ENCODE data around the gene HOXC5. TPM values are rescaled to one million over a fixed set of nuclear protein-coding genes. Genes with fewer than 3 reads are reported as not detected.

The HOXC5 gene
- total RNA-seq, 4 donors from 2014 or later = 0.28 to 0.63 (median 0.50) TPM; not detected in 1

DNA sequence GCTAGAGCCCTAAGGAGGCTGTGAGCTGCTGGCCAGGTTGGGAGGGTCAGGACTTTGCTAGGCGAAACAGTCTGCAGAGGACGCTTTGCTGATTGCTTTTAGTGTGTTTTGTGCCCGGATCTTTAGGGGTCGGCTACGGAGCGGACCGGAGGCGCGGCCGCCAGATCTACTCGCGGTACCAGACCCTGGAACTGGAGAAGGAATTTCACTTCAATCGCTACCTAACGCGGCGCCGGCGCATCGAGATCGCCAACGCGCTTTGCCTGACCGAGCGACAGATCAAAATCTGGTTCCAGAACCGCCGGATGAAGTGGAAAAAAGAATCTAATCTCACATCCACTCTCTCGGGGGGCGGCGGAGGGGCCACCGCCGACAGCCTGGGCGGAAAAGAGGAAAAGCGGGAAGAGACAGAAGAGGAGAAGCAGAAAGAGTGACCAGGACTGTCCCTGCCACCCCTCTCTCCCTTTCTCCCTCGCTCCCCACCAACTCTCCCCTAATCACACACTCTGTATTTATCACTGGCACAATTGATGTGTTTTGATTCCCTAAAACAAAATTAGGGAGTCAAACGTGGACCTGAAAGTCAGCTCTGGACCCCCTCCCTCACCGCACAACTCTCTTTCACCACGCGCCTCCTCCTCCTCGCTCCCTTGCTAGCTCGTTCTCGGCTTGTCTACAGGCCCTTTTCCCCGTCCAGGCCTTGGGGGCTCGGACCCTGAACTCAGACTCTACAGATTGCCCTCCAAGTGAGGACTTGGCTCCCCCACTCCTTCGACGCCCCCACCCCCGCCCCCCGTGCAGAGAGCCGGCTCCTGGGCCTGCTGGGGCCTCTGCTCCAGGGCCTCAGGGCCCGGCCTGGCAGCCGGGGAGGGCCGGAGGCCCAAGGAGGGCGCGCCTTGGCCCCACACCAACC, 3.1 kb upstream of the HOXC5 start:
- DNase-seq (ENCODE audit: low spot score) (no peak), ATAC-seq (ENCODE audit: low FRiP score) (no peak)
- TF ChIP-seq CTCF (IDR thresholded peaks at IDR 0.05) = no peak

GRCh38 chr12:54030442-54030801, 2.4 kb upstream of the HOXC5 start:
- no peak for TF ChIP-seq CTCF (IDR thresholded peaks at IDR 0.05)
- no peak for DNase-seq (ENCODE audit: low spot score)
- no peak for ATAC-seq (ENCODE audit: low FRiP score)

GRCh38 chr12:54030889-54031471, 1.9 kb upstream of the HOXC5 start:
- DNase-seq (ENCODE audit: low spot score) (no peak), ATAC-seq (ENCODE audit: low FRiP score) (peak; percentile 33)
- TF ChIP-seq CTCF (IDR thresholded peaks at IDR 0.05) = no peak

- DNase-seq (ENCODE audit: low spot score) (no peak), ATAC-seq (ENCODE audit: low FRiP score) (no peak)
- no peak for TF ChIP-seq CTCF (IDR thresholded peaks at IDR 0.05)
Observed at GRCh38 chr12:54031480-54031879, 1.4 kb upstream of the HOXC5 start.

- DNase-seq (ENCODE audit: low spot score) (no peak), ATAC-seq (ENCODE audit: low FRiP score) (no peak)
- TF ChIP-seq CTCF (IDR thresholded peaks at IDR 0.05) = no peak
Observed at GRCh38 chr12:54032086-54032619, 697 bp upstream of the HOXC5 start.

- no peak for DNase-seq (ENCODE audit: low spot score)
- TF ChIP-seq CTCF (IDR thresholded peaks at IDR 0.05) = no peak
- peak; percentile 24 for ATAC-seq (ENCODE audit: low FRiP score)
Observed at GRCh38 chr12:54033106-54033979, 493 bp downstream of the HOXC5 start.

Data from omental fat pad (tissue), 4 donors.